ENCODE measurements around the gene MIGA1.
"Not testable (repeated sequence)": the region's sequence is repeated elsewhere in the genome, so short reads cannot be mapped to it uniquely, and the experiment has no call there.

The MIGA1 gene

DNA sequence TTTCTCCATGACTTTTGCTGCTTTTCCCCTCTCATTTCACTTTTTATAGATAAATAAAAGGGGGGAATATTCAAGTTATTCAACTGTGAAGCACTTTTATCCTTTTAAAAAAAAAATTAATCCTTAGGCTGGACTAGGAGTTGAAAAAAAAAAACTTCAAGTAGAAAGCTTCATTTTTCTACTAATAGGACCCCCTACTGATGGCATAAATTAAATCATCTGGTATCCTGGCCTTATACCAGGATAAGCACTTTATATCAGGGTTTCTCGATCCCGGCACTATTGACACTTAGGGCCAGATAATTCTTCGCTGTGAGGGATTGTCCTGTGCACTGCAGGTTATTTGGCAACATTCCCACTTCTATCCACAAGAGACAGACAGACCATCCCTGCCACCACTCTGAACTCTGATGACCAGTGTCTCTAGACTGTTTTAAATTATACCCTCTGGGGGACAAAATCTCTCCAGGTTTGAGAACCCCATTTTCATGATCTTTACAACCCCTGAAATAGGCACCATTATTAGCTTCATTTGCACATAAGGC lies 37.4 kb upstream of the MIGA1 start:
- H3K9me3 ChIP-seq (ENCODE audit: insufficient read depth, low read length) = no peaks in the 10 kb centered on the region
- peaks cover 8% of the 10 kb centered on the region for H3K79me2 ChIP-seq (ENCODE audit: low read length)
- H3K36me3 ChIP-seq (replicated peaks; ENCODE audit: low read depth, low read length) = peaks cover 2% of the 10 kb centered on the region
- no peak overlapping the region for H3K4me2 ChIP-seq (ENCODE audit: low read length)
- H2AFZ ChIP-seq (ENCODE audit: low read depth, low read length) = no peak overlapping the region
- no peak for TF ChIP-seq EZH2phosphoT487 (IDR thresholded peaks at IDR 0.05; ENCODE audit: low read depth)
- TF ChIP-seq, protein P1, sequence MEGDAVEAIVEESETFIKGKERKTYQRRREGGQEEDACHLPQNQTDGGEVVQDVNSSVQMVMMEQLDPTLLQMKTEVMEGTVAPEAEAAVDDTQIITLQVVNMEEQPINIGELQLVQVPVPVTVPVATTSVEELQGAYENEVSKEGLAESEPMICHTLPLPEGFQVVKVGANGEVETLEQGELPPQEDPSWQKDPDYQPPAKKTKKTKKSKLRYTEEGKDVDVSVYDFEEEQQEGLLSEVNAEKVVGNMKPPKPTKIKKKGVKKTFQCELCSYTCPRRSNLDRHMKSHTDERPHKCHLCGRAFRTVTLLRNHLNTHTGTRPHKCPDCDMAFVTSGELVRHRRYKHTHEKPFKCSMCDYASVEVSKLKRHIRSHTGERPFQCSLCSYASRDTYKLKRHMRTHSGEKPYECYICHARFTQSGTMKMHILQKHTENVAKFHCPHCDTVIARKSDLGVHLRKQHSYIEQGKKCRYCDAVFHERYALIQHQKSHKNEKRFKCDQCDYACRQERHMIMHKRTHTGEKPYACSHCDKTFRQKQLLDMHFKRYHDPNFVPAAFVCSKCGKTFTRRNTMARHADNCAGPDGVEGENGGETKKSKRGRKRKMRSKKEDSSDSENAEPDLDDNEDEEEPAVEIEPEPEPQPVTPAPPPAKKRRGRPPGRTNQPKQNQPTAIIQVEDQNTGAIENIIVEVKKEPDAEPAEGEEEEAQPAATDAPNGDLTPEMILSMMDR (IDR thresholded peaks at IDR 0.05; ENCODE audit: low read depth, low read length) = no peak
- H3K9ac ChIP-seq (ENCODE audit: low read length) = no peak overlapping the region
- H3K4me1 ChIP-seq (ENCODE audit: low read length) = no peaks in the 10 kb centered on the region
- H3K27ac ChIP-seq (ENCODE audit: low read length) = no peak overlapping the region
- peaks cover 4% of the 10 kb centered on the region; the same call in 1 of the 2 replicates for H4K20me1 ChIP-seq (ENCODE audit: insufficient read depth, low read length)
- H3K27me3 ChIP-seq (ENCODE audit: low read depth, low read length) = no peaks in the 10 kb centered on the region
- H3K4me3 ChIP-seq (ENCODE audit: low read length) = no peak overlapping the region

- peaks cover 8% of the 10 kb centered on the region; the same call in 1 of the 2 replicates for H4K20me1 ChIP-seq (ENCODE audit: insufficient read depth, low read length)
Observed at GRCh38 chr1:77744576-77744975, 34.9 kb upstream of the MIGA1 start.

DNA sequence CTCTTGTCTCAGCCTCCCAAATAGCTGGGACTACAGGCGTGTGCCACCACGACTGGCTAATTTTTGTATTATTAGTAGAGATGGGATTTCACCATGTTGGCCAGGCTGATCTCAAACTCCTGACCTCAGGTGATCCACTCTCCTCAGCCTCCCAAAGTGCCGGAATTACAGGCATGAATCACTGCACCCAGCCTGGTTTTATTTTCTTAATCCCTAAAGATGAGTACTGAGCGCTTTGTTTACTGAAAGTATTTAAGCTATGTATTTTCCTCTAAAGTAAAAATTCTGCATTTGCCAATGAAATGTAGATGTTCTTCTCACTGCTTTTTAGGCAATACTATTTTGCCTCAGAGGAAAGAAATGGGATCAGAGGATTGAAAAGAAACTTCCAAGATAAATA lies 30.0 kb upstream of the MIGA1 start:
- H3K4me2 ChIP-seq (ENCODE audit: low read length); H3K9ac ChIP-seq (ENCODE audit: low read length); H3K27me3 ChIP-seq (ENCODE audit: low read depth, low read length); H3K4me3 ChIP-seq (ENCODE audit: low read length); H2AFZ ChIP-seq (ENCODE audit: low read depth, low read length); H3K27ac ChIP-seq (ENCODE audit: low read length); H3K9me3 ChIP-seq (ENCODE audit: insufficient read depth, low read length); H3K36me3 ChIP-seq (replicated peaks; ENCODE audit: low read depth, low read length); H3K4me1 ChIP-seq (ENCODE audit: low read length): not testable (repeated sequence)
- peaks cover 11% of the 10 kb centered on the region for H3K79me2 ChIP-seq (ENCODE audit: low read length)
- peaks cover 18% of the 10 kb centered on the region; the same call in 1 of the 2 replicates for H4K20me1 ChIP-seq (ENCODE audit: insufficient read depth, low read length)

More at GRCh38 chr1:77744576-77744975, 34.9 kb upstream of the MIGA1 start:
- Histone ChIP-seq H3K4me1 (ENCODE audit: low read length) (no peaks in the 10 kb centered on the region), H3K27me3 (ENCODE audit: low read depth, low read length) (no peaks in the 10 kb centered on the region), H3K4me2 (ENCODE audit: low read length) (no peak overlapping the region), H3K36me3 (replicated peaks; ENCODE audit: low read depth, low read length) (no peaks in the 10 kb centered on the region), H2AFZ (ENCODE audit: low read depth, low read length) (no peak overlapping the region), H3K9me3 (ENCODE audit: insufficient read depth, low read length) (no peaks in the 10 kb centered on the region), H3K4me3 (ENCODE audit: low read length) (no peak overlapping the region), H3K27ac (ENCODE audit: low read length) (no peak overlapping the region), H3K79me2 (ENCODE audit: low read length) (peaks cover 8% of the 10 kb centered on the region), H3K9ac (ENCODE audit: low read length) (no peak overlapping the region)
- TF ChIP-seq EZH2phosphoT487 (IDR thresholded peaks at IDR 0.05; ENCODE audit: low read depth) = no peak
- TF ChIP-seq, protein P1 (IDR thresholded peaks at IDR 0.05; ENCODE audit: low read depth, low read length) = no peak

DNA sequence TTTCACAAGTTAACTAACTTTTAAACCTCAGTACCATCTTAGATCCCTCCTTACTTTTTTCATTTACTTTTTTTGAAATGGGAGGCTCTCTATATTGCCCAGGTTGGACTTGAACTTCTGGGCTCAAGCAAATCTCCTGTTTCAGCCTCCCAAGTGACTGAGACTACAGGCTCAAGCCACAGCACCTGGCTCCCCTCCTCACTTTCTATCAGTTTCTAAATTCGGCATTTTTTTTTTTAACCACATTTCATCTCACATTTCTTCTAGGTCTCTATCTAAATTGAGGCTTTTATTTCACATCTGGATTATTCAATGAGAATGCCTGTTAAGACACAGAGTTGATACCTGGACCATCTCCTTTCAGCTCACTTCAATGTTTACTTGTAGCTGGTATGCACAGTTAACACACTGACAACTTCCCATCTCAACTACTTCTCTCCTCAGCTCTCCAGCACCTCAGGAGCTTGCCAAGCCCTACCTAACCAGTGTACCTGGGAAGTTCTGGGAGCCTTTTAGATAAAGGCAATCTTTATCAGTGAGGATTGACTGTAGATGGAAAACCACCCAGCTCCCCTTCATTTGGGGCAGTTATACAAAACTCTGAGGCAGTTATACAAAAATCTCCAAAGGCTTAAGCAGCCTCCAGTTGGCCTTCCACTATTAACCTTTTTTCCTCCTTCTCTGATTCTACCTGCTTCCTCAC lies 23.2 kb upstream of the MIGA1 start:
- no peak for TF ChIP-seq EZH2phosphoT487 (IDR thresholded peaks at IDR 0.05; ENCODE audit: low read depth)
- TF ChIP-seq, protein P1 (IDR thresholded peaks at IDR 0.05; ENCODE audit: low read depth, low read length) = no peak
- H3K9ac ChIP-seq (ENCODE audit: low read length) = no peak overlapping the region
- H3K4me3 ChIP-seq (ENCODE audit: low read length) = no peak overlapping the region
- peaks cover 46% of the 10 kb centered on the region for H4K20me1 ChIP-seq (ENCODE audit: insufficient read depth, low read length)
- H3K9me3 ChIP-seq (ENCODE audit: insufficient read depth, low read length) = no peaks in the 10 kb centered on the region
- no peaks in the 10 kb centered on the region for H3K36me3 ChIP-seq (replicated peaks; ENCODE audit: low read depth, low read length)
- no peak overlapping the region for H2AFZ ChIP-seq (ENCODE audit: low read depth, low read length)
- no peaks in the 10 kb centered on the region for H3K27me3 ChIP-seq (ENCODE audit: low read depth, low read length)
- peaks cover 9% of the 10 kb centered on the region; the same call in 1 of the 2 replicates for H3K4me1 ChIP-seq (ENCODE audit: low read length)
- H3K79me2 ChIP-seq (ENCODE audit: low read length) = peaks cover 52% of the 10 kb centered on the region
- no peak overlapping the region for H3K4me2 ChIP-seq (ENCODE audit: low read length)
- H3K27ac ChIP-seq (ENCODE audit: low read length) = no peak overlapping the region

Measured in OCI-LY3 (cell line).